Neuronal stem cell (in vitro differentiated cells): ENCODE data around the gene LHFPL2.
"Not testable (repeated sequence)": the region's sequence is repeated elsewhere in the genome, so short reads cannot be mapped to it uniquely, and the experiment has no call there.

Experiments
- DNase-seq: peaks from one replicate; pipeline ENCODE4 v3.0.0-alpha.2; 2013; ENCODE audit warnings: low spot score
- H2AFZ ChIP-seq: one replicate; pipeline ENCODE4 v1.6.1; 2013; ENCODE audit warnings: mild to moderate bottlenecking, low read length, inconsistent platforms
- H2AK5ac ChIP-seq: 2 replicates; pipeline ENCODE4 v1.6.1; 2013; ENCODE audit warnings: low read depth, mild to moderate bottlenecking, inconsistent platforms, low read length, moderate library complexity, mixed read lengths
- H2BK120ac ChIP-seq: 2 replicates; pipeline ENCODE4 v1.6.1; 2013; ENCODE audit warnings: low read depth, mild to moderate bottlenecking, inconsistent platforms, low read length, moderate library complexity, mixed read lengths
- H2BK12ac ChIP-seq: one replicate; pipeline ENCODE4 v1.6.1; 2013; ENCODE audit warnings: low read length, inconsistent platforms
- H2BK15ac ChIP-seq: 2 replicates; pipeline ENCODE4 v1.6.1; 2013; ENCODE audit warnings: mild to moderate bottlenecking, low read length, inconsistent platforms, mixed read lengths
- H2BK5ac ChIP-seq: one replicate; pipeline ENCODE4 v1.6.1; 2013; ENCODE audit warnings: inconsistent platforms, mild to moderate bottlenecking, low read length, moderate library complexity
- H3K14ac ChIP-seq: one replicate; pipeline ENCODE4 v1.6.1; 2013; ENCODE audit warnings: low read length, inconsistent platforms
- H3K18ac ChIP-seq: 2 replicates; pipeline ENCODE4 v1.6.1; 2013; ENCODE audit warnings: low read length, inconsistent platforms
- H3K23ac ChIP-seq: 2 replicates; pipeline ENCODE4 v1.6.1; 2013; ENCODE audit warnings: low read depth, mild to moderate bottlenecking, mixed read lengths, low read length, inconsistent platforms; ENCODE audit not compliant: poor library complexity
- H3K27ac ChIP-seq: replicated peaks from 3 replicates; pipeline ENCODE4 v1.5.1; 2013; ENCODE audit warnings: low read length, inconsistent platforms
- H3K27me3 ChIP-seq, 3 experiments: 2 replicates each; pipeline ENCODE4 v1.6.1; 2013; ENCODE audit warnings: low read length in 3 of 3, mild to moderate bottlenecking in 2 of 3, inconsistent platforms in 1 of 3, low read depth in 1 of 3, mixed read lengths in 1 of 3, moderate library complexity in 1 of 3; ENCODE audit not compliant: control insufficient read depth in 3 of 3, insufficient read depth in 3 of 3
- H3K36me3 ChIP-seq, 2 donors: replicated peaks in 1 of 2; 2 replicates each; pipeline ENCODE4 v1.6.1; 2013; ENCODE audit warnings: low read length in 2 of 2; ENCODE audit not compliant: control insufficient read depth in 2 of 2, insufficient read depth in 2 of 2
- H3K4ac ChIP-seq: 2 replicates; pipeline ENCODE4 v1.6.1; 2013; ENCODE audit warnings: inconsistent platforms, mild to moderate bottlenecking, low read length, moderate library complexity
- H3K4me1 ChIP-seq, 2 donors: 1 replicate in 1 of 2; 2 replicates in 1 of 2; pipeline ENCODE4 v1.6.1; 2013; ENCODE audit warnings: low read length in 2 of 2, low read depth in 1 of 2; ENCODE audit not compliant: control insufficient read depth in 2 of 2, insufficient read depth in 1 of 2
- H3K4me2 ChIP-seq: one replicate; pipeline ENCODE4 v1.6.1; 2013; ENCODE audit warnings: mild to moderate bottlenecking, low read length, inconsistent platforms; ENCODE audit not compliant: insufficient read depth, poor library complexity, severe bottlenecking
- H3K4me3 ChIP-seq, 2 donors: 2 replicates each; pipeline ENCODE4 v1.5.1; 2013; ENCODE audit warnings: low read length in 2 of 2, mild to moderate bottlenecking in 2 of 2, inconsistent platforms in 1 of 2, moderate library complexity in 1 of 2
- H3K79me1 ChIP-seq: one replicate; pipeline ENCODE4 v1.6.1; 2013; ENCODE audit warnings: low read depth, mild to moderate bottlenecking, inconsistent platforms, low read length, moderate library complexity
- H3K9ac ChIP-seq: one replicate; pipeline ENCODE4 v1.6.1; 2013; ENCODE audit warnings: mild to moderate bottlenecking, low read depth, low read length, inconsistent platforms; ENCODE audit not compliant: poor library complexity
- H3K9me3 ChIP-seq, 2 donors: replicated peaks in 1 of 2; 2 replicates each; pipeline versions ENCODE3 to v1.6.1; 2013; ENCODE audit warnings: low read length in 2 of 2, mild to moderate bottlenecking in 2 of 2, inconsistent platforms in 1 of 2, low read depth in 1 of 2, mixed read lengths in 1 of 2, moderate library complexity in 1 of 2; ENCODE audit not compliant: control insufficient read depth in 2 of 2, insufficient read depth in 1 of 2
- H4K8ac ChIP-seq: one replicate; pipeline ENCODE4 v1.6.1; 2013; ENCODE audit warnings: low read depth, mild to moderate bottlenecking, inconsistent platforms, low read length, moderate library complexity
- H4K91ac ChIP-seq: one replicate; pipeline ENCODE4 v1.6.1; 2013; ENCODE audit warnings: low read length, low read depth, mild to moderate bottlenecking, inconsistent platforms; ENCODE audit not compliant: poor library complexity
- WGBS, 2 donors: extraction: QIAGEN DNeasy Blood & Tissue Kit; methylation state at CpG; one replicate each; pipeline ENCODE4 v1.1.7; 2013; ENCODE audit warnings: missing lambda C conversion rate in 2 of 2, mixed read lengths in 1 of 2; ENCODE audit not compliant: insufficient read length in 2 of 2, insufficient replicate concordance in 1 of 2; ENCODE audit errors: extremely low coverage in 2 of 2; 5-methylcytosine and 5-hydroxymethylcytosine counted together

Gene LHFPL2

GRCh38 chr5:78673827-78674226 is 25.3 kb upstream of the LHFPL2 start:
- H3K27ac ChIP-seq, H3K23ac ChIP-seq, H3K4me3 ChIP-seq, H3K36me3 ChIP-seq, H3K14ac ChIP-seq, H3K9me3 ChIP-seq, H3K18ac ChIP-seq, H4K91ac ChIP-seq, H3K4ac ChIP-seq, H3K27me3 ChIP-seq, H3K4me2 ChIP-seq, H4K8ac ChIP-seq, H2BK15ac ChIP-seq, H3K4me1 ChIP-seq, DNase-seq, H2BK12ac ChIP-seq, H2BK120ac ChIP-seq, H2AK5ac ChIP-seq, H3K79me1 ChIP-seq, H3K9ac ChIP-seq, H2AFZ ChIP-seq, H2BK5ac ChIP-seq: not testable (repeated sequence)

DNA sequence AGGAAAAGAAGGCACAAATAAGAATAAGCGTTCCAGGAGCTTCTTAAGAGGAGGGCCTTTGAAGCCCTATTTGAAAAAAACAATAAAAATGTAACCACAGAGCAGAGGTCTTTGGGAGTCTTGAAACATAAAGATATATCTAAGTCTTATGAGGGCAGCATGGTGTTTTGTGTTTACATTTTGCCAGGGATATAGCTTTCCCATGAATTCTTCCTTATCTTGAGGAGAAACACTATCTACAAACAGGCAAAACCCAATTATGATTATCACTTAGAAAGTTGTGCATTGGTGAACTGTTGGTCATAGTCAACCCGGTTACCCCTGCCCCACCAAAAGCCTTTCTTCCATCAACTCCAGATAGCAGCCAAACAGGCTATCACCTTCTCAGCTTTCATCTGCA is 23.6 kb upstream of the LHFPL2 start:
- no peaks in the 10 kb centered on the region for H3K27me3 ChIP-seq
- no peak overlapping the region for H2AFZ ChIP-seq
- H4K91ac ChIP-seq: no peak overlapping the region
- no peak overlapping the region for H2BK120ac ChIP-seq
- DNase-seq: no peak
- H3K4me2 ChIP-seq: no peak overlapping the region
- no peak overlapping the region for H2AK5ac ChIP-seq
- no peak overlapping the region for H3K14ac ChIP-seq
- no peak overlapping the region for H4K8ac ChIP-seq
- H3K4me3 ChIP-seq: no peak overlapping the region
- no peak overlapping the region for H2BK15ac ChIP-seq
- no peak overlapping the region for H3K4ac ChIP-seq
- no peak overlapping the region for H3K23ac ChIP-seq
- H3K4me1 ChIP-seq: no peaks in the 10 kb centered on the region
- no peak overlapping the region for H3K9ac ChIP-seq
- no peaks in the 10 kb centered on the region for H3K79me1 ChIP-seq
- no peak overlapping the region for H2BK5ac ChIP-seq
- H3K9me3 ChIP-seq: no peaks in the 10 kb centered on the region
- no peak overlapping the region for H3K27ac ChIP-seq
- no peak overlapping the region for H2BK12ac ChIP-seq
- no peak overlapping the region for H3K18ac ChIP-seq
- no CpG with 5 or more reads among the region's 2 CpGs for WGBS, 2 donors
- no peaks in the 10 kb centered on the region for H3K36me3 ChIP-seq

- no peaks in the 10 kb centered on the region for H3K27me3 ChIP-seq
- H2BK5ac ChIP-seq: no peak overlapping the region
- no peak for DNase-seq
- H3K4ac ChIP-seq: no peak overlapping the region
- H2AK5ac ChIP-seq: no peak overlapping the region
- no peaks in the 10 kb centered on the region for H3K79me1 ChIP-seq
- H2BK120ac ChIP-seq: no peak overlapping the region
- no peaks in the 10 kb centered on the region for H3K9me3 ChIP-seq
- H4K91ac ChIP-seq: no peak overlapping the region
- no peak overlapping the region for H3K9ac ChIP-seq
- no peaks in the 10 kb centered on the region for H3K36me3 ChIP-seq
- H3K4me1 ChIP-seq: no peaks in the 10 kb centered on the region
- no CpG with 5 or more reads among the region's 4 CpGs for WGBS, 2 donors
- no peak overlapping the region for H2BK15ac ChIP-seq
- no peak overlapping the region for H2BK12ac ChIP-seq
- H3K23ac ChIP-seq: no peak overlapping the region
- no peak overlapping the region for H3K14ac ChIP-seq
- no peak overlapping the region for H3K27ac ChIP-seq
- no peak overlapping the region for H4K8ac ChIP-seq
- H2AFZ ChIP-seq: no peak overlapping the region
- no peak overlapping the region for H3K4me2 ChIP-seq
- no peak overlapping the region for H3K4me3 ChIP-seq
- no peak overlapping the region for H3K18ac ChIP-seq
Measured at GRCh38 chr5:78671609-78672008, 23.0 kb upstream of the LHFPL2 start.

DNA sequence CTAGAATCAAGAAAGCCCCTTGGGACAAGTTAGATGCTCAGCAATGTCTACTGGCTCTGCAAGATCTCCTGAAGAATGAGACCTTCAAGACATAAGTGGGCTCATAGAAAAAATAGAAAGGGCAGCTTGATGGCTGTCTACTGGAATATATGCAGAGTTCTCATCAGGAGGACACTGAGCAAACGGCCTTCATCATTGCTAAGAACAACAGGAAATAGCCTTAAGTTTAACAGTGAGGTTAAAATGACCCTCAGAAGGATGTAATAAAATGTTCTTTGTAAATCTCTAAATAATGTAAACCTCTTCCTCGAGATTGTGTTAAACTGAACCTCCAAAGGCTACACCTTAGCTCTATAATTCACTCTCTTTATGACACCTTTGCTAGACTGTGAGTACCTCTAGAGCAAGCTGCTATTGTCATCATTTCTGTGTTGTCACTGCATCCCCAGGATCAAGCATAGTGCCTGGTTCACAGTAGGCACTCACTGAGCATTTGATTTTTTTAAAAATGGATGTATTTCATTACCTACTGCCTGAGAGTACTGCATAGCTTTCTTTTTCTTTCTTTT is 22.2 kb upstream of the LHFPL2 start:
- Histone ChIP-seq H2BK5ac (no peak overlapping the region), H4K91ac (no peak overlapping the region), H3K4me2 (no peak overlapping the region), H3K4me3 (no peak overlapping the region), H2BK120ac (no peak overlapping the region), H3K23ac (no peak overlapping the region), H3K27me3 (no peaks in the 10 kb centered on the region), H2BK15ac (no peak overlapping the region), H3K9me3 (no peaks in the 10 kb centered on the region), H2AK5ac (no peak overlapping the region), H3K27ac (no peak overlapping the region), H4K8ac (no peak overlapping the region), H3K36me3 (no peaks in the 10 kb centered on the region), H3K18ac (no peak overlapping the region), H2AFZ (no peak overlapping the region), H2BK12ac (no peak overlapping the region), H3K4me1 (no peaks in the 10 kb centered on the region), H3K4ac (no peak overlapping the region), H3K79me1 (no peaks in the 10 kb centered on the region), H3K14ac (no peak overlapping the region), H3K9ac (no peak overlapping the region)
- DNase-seq: no peak
- no CpG with 5 or more reads among the region's 2 CpGs for WGBS, 2 donors
